SIG-M5 treated with dmso at 0.1 percent for 504 hours (cell line): Measurements from ENCODE around the gene DNAJC8.

Experiments
- DNase-seq: peaks from one replicate; lab custom pipeline; 2025; ENCODE audit not compliant: unreplicated experiment; lab: John Stamatoyannopoulos, UW

DNAJC8 gene

DNA sequence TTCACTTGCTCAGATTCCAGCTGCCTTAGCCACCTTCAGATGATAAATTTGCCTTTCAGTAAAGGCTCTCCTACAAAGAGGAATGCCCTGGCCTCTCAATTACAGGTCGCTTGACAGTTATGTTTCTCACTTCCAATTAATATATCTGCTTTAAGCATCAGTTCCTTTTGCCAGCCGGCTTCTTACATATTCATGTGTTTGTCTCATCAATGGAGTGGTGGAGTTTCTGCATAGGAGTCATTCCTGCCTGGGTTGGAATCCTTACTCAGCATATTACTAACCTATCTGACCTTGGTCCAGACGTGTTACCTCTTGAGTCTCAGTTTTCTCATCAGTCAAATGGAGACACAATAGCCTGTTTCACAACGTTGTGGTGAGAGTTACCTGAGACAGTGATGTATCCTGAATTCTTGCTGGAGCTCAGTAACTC, 17.1 kb upstream of the DNAJC8 start:
- no peak for DNase-seq

DNA sequence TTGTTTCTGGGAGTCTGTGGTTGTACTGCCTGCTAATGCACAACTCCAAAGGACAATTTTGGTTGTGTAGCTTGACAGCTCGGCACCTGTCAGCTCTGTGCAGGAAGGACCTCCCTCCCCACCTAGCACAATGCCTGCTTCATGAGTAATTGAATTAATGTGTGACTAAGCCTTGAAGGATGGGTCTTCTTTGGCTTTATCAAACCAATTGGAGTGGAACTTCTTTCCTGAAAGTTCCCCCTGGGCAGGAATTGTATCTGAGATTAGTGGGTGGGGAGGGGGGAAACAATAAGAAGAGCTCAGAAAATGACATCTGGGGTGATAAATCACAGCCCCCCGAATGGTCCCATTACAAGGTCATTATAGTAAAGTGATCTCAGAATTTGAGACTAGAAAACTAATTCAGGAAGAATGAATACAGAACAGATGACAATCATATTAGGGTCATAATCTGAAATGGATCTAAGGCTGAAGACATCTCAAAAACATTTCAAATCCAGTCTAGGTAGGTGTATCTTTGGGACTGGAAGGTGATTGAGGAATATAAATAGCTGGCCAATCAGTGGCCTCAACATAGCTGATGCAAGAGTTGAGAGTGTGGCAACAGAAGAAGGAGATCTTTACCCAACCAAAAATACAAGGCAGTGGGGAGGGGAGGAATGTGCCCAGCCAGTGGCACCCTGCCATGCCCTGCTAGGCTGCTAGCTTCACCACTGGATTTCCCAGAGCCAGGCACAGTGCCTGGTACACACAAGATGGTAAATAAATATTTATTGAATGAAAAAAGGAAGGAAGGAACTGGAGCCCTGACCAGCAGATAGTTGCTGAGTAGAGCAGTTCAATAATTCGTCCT, 16.4 kb upstream of the DNAJC8 start:
- peak; percentile 68 for DNase-seq

DNA sequence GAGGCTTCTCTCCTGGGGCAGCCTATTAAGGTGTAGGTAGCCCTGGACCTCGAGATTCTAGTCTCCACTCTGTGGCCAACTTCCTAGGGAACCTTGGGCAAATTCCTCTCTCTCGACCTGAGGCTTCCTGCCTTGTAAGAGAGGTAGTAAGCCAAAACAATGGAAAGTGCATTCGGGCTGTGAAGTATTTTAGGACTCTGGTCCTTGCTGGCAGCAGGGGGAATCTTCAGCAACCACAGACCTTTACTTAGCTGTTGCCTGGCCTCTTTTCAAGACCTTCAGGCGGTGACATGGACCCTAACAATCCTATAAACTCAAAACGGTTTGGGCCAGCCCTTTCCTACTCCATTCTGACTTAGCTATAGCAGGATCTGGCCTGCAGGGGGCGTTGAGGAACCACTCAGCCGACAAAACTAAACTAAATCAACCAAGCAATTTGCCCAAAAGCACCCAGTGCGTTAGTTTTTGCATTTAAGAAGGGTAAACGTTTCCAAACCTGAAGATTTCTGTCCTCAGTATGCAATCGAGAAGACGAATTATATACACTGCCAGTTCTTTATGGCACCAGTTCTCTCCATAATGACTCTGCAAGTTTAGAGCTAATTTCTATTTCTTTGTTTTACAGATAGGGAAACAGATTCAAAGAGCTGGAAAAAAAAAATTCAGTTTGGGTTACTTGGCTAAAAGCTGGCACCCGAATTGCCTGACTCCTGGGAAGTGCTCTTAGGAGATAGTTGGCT, 15.6 kb upstream of the DNAJC8 start:
- peak; percentile 75 for DNase-seq

DNA sequence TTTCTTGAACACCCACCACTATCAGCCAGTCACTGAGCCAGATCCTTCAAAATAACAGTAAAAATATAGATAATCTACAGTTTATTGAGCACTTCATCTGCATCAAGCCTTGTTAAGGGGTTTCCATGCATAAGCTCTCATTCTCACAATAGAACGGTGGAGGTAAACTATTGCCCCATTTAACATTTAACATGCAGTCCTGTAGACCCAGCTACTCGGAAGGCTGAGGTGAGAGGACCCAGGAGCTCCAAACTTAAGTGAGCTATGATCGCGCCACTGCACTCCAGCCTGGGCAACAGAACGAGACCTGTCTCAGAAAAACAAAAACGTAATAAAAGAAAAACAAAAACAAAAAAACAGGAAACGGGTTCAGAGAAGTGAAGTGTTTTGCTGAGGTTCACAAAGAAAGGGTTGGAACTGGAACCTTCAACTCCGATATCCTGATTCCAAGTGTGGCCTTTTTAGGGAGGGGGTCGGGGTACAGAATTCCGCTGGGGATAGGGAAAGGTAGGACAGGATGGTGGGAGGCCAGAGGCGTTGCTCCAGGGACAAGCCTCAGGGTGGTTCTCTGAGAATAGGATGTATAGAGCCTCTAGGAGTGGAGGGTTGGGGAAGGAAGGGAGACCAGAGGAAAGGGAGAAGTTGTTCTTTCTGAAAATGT, 14.9 kb upstream of the DNAJC8 start:
- DNase-seq: no peak

DNA sequence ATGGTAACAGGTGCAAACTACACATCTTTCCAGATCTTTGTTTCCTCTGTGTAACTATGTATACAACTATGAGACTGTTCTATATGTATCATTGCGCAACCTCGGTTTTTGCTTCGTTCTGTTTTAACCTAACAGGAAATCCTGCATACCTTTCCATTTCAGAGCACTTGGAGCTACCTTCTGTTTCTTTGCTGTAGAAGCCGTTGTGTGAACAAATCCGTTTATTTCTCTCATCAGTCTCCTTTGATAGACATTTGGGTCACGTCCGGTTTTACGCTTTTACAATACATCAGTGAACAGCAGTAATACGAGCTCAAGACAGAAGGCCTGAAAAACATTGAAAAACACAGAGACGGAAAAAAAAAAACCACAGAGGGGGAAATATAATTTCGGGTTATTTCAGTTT, 13.6 kb upstream of the DNAJC8 start:
- peak; percentile 77 for DNase-seq

DNA sequence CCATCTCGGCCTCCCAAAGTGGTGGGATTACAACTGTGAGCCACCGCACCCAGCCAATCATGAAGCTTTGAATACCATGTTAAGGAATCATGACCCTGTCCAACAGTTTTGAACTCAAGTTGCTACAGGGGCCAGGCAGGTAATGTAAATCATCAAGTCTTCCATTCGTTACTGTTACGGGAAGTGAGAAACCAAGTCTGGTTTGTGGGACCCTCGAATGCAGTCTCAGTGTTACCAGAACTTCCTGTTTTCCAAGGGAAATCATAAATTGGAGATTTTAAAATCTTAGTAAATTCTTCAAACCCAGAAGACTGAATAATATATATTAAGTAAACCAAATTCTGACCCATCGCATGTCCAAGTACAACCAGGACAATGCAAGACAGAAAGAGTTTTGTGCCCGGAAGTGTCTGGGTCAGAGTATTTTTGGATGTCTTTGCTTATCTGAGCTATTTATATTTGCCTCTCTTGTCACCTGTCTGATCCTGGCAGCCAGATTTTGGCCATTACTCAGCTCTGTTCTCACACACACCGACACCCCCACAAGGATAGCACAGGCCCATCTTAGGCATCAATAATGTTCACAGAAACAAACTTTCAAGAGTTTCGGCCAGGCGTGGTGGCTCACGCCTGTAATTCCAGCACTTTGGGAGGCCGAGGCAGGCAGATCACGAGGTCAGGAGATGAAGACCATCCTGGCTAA, 11.9 kb upstream of the DNAJC8 start:
- no peak for DNase-seq

DNA sequence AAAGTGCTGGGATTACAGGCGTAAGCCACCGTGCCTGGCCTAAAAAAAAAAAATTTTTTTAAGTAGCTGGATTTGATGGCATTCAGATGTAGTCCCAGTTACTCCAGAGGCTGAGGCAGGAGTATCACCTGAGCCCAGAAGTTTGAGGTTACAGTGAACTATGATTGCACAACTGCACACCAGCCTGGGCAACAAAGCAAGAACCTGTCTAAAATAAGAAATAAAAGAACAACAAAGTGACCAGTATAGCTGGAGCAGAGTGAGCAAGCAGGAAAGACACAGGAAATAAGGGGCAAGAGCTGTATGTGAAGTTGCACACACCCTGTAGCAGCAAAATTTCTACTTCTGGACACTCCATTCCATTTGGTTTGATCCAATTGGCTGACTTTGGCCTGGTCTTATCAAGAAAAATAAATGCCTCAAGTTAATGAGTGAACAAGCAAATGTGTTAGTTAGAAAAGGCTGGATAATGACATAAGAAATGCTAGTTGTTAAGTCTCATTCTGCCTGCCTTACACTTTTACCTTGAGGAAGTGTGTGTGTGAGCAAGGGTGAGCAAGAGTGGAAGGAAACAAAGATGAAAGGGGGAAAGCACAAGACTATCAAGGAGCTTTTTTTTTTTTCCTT, 11.0 kb upstream of the DNAJC8 start:
- DNase-seq: no peak

DNA sequence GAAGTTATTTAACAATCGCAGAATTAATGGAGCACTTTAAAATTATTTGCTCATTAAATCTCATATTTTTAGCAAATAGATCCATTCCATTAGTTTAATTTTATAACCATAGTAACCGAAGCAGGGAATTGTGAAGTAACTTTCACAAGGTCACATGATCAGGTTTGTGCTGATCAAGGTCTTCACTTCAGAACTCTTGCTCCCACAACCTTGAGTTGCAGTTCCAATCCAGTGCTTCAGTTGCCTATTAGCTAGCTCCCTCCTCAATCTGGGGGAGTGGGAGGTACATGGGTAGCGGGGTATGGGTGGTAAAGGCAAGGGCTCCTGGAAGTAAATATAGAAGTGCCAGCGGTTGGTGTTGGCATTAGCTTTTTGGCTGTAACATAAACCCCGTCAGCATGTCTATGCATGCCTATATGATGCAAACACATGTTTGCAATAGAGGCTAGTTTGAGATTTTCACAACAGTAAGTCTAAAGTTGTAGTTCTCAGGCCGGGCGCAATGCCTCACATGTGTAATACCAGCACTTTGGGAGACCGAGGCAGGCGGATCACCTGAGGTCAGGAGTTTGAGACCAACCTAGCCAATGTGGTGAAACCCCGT, 8.9 kb upstream of the DNAJC8 start:
- DNase-seq: no peak

DNA sequence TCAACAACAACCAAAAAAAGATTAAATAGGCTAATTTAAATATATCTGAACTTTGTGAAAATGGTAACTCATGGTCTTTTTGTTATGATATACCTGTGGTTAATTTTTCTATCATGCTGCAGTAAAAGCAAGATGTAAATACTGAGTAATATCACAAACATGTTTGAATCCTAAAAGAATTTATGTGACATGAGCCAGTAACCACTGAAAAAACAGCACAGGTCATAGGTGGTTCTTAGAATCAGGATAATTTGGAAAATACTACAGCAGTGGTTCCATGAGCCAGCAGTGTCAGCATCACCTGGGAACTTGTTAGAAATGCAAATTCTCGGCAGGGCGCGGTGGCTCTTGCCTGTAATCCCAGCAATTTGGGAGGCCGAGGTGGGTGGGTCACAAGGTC, 7.2 kb upstream of the DNAJC8 start:
- no peak for DNase-seq

DNA sequence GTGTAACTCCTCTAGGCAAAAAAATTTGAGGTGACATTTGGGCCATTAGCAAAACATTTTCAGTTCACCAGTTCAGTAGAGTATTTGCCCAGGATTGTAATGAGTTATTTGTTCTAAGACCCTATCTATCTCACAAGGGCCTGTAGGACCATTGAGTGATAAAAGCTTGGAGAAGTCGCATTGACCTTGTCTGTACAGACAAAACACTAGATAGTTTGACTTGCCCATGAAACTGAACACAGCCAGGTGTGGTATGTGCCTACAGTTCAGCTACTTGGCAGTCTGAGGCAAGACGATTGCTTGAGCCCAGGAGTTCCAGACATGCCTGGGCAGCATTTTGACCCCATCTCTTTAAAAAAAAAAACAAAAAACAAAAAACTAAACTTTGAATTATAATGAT, 6.2 kb upstream of the DNAJC8 start:
- DNase-seq: no peak

DNA sequence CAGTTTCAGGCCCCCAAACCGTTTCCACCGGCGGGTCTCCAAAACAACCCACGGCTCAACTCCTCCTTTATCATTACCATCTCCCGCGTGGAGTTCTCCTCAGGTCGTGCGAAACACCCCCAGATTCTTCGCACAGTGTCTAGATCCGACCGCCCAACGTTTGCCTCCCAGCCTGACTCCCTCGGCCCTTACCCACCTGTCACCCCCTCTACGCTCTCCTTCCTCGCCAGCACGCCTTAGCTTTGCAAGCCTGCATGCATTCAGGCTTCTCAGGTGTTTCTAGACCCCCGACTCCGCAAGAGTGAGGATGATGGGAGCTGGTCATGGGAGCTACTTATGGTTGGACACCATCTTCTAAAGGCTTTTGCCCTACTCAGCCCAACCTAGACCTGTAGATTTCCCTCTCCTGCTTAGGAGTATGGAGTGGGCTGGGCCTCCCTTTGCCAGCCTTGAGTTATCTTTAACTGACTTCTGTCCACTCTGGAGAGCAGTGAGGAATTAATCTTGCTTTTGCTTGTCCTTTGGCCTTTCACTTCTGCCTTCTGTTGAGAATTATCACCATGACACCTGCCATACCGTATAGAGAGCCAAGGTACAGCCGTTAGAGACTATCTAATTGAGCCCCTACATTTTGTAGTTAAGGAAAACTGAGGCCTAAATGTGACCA, 4.0 kb upstream of the DNAJC8 start:
- DNase-seq: no peak

DNA sequence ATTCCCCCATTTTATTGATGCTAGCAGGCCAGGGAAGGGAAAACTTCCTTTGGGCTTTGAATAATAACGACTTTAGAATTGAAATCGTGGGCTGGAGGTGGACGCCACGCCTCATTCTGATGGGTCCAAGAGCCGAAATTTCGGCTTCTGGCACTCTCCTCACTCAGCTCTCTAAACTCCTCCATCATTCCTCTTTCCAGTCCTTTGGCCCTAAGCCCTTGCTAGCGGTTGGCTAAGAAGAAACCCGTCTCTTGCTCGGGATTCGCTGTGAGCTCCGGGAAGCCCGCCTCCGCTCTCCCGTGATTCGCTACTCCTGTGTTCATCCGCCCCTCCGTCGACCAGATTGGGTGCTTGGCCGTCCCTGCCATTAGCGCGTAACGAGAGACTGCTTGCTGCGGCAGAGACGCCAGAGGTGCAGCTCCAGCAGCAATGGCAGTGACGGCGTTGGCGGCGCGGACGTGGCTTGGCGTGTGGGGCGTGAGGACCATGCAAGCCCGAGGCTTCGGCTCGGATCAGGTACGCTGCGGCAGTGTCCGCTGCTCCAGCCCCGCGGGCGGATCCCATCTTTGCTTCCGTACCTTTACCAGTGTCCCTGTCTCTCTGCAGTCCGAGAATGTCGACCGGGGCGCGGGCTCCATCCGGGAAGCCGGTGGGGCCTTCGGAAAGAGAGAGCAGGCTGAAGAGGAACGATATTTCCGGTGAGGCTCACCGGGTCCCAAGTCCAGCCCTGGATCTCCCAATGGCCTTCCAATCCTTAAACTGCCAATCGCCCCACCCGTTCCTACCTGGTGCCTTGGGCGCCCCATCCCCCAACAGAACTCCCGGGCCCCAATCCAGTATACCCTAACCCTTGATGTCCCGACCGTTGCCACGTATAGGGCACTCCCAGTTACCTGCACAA, 3.2 kb upstream of the DNAJC8 start, which contains the start of gene ATP5IF1:
Gene ATP5IF1, plus strand, starts transcription at position 370 of the 901 bp plus-strand sequence. Its CDS starts 60 bp downstream, at position 430.
- peak; percentile 98 for DNase-seq

DNA sequence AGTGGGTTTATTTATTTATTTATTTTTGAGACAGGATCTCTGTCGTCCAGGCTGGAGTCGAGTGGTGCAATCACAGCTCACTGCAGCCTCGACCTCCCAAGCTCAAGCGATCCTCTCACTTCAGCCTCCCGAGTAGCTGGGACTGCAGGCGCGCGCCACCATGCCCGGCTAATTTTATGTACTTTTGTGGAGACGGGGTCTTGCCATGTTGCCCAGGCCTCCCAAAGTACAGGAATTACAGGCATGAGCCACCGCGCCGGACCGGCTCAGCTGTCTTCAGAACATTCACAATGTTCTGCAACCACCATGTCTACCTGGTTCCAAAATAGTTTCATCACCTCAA, 406 bp upstream of the DNAJC8 start:
- no peak for DNase-seq

DNA sequence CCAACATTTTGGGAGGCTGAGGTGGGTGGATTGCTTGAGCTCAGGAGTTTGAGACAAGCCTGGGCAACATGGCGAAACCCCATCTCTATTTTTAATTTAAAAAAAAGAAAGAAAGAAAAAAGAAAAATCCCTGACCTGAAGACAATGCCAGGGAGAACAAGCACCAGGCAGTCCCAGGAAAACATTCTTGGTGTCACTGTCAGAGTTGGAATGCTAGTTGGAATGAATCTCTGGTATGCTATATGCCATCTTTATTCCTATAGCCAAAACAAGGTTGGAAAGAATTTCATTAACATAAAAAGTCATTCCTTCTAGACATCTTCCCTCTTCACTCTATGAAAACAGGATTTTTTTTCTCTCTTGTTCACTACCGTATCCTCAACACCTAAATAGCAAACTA, 2.8 kb downstream of the DNAJC8 start:
- DNase-seq: no peak

DNA sequence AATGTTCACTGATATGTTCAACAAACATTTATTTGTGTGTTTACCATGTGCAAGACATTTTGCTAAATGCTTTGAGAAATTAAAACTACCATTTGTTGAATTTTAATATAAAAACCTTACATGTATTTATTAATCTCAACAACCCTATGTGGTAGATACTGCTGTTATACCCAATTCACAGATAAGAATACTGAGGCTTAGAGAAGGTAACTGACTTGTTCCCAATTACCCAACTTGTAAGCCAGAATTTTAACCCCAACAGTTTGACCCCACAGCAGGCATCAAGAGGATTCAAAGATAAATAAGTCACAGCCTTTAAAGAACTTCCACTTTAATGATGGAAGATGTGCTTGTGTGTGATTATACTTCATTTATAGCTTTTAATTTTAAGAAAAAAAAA, 3.7 kb downstream of the DNAJC8 start:
- DNase-seq: no peak

DNA sequence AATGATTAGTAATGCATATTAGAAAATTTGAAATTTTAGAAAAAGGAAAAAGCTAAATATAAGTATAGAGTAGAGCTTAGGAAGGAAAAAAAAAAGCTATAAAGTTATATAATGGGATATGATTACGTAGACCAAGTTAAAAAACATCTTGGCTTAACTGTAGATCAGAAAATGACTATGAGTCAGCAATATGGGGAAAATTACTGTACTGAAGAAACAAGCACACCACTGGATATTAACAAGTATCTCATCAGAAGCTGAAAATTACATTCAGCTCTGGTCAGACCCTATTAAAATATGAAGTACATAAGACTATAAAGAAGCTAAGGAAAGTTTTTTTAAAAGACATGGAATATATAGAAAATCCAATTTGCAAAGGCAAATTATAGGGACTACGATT, 19.5 kb downstream of the DNAJC8 start:
- no peak for DNase-seq

DNA sequence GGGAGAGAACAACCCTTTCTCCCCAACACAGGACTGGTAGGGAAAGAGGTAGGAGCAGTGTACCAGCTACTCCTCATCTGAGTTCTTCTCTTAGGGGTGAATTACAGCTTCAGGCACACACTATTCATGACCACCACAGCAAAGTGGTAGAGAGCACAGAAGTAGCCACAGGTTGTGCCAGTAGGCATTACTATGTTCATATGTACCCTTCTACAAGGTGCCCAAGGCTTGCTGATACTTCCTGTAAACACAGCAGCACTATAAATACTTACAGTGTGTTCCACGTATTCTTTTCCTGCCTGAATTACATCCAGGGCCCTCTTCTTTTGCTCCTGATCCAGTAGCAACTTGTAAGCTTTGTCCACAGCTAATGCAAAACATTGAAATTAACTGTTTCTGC, 23.1 kb downstream of the DNAJC8 start:
- no peak for DNase-seq

DNA sequence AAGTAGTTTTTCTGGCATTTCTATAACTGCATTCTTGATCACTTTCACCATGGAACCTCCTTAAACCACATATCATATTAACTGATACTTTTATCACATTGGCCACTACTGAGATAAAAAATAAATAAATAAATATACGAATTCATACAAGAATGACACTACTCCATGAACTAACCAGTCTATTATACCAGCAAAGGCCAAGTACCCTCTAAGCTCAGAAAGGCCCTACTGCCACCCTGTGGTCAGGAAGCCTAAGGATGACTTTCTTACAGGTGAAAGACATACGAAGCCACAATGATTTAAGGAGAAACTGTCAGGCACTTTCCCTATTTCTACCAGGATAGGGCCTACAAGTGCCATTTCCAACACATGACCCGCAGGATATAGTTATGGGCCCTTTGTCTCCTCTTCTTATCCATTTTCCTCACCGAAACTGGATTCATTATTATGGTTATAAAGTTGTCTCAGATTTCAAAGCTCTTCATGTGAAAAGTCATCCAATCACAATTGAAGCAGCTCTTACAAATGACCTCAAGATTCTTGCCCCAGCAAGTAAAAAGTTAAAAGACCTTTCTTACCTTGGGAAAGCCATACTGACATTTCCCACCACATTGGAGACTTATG, 23.9 kb downstream of the DNAJC8 start:
- peak; percentile 74 for DNase-seq
